HG03039 (cell line): ENCODE measurements around the gene BMAL1.

Experiments used
- ATAC-seq: cut with Tn5 transposase; IDR thresholded peaks from one replicate; pipeline ENCODE4 v1.9.1; 2021; ENCODE audit warnings: mild to moderate bottlenecking, moderate library complexity; ENCODE audit not compliant: unreplicated experiment

BMAL1 gene

GRCh38 chr11:13290221-13290980 is 12.8 kb downstream of the BMAL1 start:
- ATAC-seq: no peak

- no peak for ATAC-seq
Measured at GRCh38 chr11:13291361-13291760, 13.8 kb downstream of the BMAL1 start.

DNA sequence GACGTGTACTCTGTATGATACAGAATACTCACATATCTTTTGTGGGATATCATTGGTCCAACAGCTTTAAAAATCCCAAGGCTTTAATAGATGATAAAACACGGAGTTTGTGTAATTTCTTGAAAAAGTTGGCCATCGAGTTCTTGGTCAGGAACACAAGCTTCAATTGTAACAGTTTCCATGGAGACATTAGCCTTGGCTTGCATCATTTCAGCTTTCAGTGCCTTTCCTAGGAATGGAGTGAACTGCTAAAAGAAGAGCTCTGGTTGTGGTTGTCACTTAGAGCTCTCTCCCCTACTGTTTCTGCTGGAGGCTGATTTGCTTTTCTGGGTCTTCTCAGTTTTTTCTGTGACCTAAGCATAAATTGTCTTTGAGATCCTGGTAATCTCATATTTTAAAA is 14.2 kb downstream of the BMAL1 start:
- ATAC-seq: no peak

GRCh38 chr11:13292970-13293369 is 15.4 kb downstream of the BMAL1 start:
- no peak for ATAC-seq

DNA sequence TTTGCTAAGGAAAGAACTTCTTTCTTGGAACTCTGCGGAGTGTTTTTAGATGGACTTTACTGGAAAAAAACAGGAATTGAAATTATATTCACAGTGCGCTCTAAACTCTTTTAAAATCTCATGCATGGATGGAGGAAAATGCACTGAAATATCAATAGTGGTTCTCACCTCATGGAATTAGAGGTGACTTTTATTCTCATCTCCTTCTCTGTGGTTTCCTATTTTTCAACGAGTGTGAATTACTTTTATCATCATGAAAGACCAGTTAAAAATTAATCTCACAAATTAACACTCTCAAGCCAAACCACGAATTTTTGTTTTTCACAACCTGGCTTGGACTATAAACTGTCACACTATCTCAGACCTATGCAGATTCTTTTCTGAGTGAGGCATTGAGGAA is 16.6 kb downstream of the BMAL1 start:
- no peak for ATAC-seq

- ATAC-seq: no peak
Measured at GRCh38 chr11:13294771-13295579, 17.4 kb downstream of the BMAL1 start.

- ATAC-seq: no peak
Measured at GRCh38 chr11:13297308-13297916, 19.8 kb downstream of the BMAL1 start.

DNA sequence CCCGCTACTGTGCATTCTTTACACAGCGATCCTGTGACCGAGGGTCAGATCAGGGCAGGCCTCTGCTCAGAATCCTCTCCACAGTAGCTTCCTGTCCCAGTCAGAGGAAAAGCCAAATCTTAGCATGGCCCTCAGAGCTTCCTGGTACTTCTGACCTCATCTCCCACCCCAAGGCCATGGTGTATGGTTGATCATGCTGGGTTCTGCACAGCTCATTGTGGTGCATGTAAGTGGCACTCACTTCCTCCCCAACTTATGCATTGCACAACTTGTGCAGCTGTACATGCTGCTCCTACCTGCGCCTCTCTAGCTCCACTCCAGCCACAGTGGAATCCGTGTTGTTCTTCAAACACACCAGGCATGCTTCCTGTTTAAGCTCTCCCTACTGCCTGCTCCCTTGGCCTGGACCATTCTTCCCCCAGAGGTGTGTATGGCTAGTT is 20.3 kb downstream of the BMAL1 start:
- no peak for ATAC-seq

DNA sequence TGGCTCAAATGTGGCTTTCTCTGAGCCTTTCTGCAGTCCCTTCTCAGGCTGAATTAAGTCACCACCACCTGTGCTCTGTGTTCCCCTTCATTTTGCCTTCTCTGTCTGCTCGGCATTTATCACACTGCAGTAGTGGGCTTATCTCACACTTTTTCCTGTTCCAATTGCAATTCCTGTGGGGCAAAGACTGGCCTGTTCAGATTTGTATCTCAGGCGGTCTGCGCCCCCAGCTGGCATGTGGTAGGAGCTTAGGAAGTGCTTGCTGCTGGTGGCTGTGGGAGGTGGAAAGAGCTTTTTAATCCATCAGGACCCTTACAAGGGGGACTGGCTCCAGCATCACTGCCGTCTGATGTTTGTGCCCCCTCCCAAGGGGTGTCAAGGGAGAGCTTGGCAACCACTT is 21.2 kb downstream of the BMAL1 start:
- no peak for ATAC-seq

- no peak for ATAC-seq
Measured at GRCh38 chr11:13301522-13301921, 23.9 kb downstream of the BMAL1 start.

DNA sequence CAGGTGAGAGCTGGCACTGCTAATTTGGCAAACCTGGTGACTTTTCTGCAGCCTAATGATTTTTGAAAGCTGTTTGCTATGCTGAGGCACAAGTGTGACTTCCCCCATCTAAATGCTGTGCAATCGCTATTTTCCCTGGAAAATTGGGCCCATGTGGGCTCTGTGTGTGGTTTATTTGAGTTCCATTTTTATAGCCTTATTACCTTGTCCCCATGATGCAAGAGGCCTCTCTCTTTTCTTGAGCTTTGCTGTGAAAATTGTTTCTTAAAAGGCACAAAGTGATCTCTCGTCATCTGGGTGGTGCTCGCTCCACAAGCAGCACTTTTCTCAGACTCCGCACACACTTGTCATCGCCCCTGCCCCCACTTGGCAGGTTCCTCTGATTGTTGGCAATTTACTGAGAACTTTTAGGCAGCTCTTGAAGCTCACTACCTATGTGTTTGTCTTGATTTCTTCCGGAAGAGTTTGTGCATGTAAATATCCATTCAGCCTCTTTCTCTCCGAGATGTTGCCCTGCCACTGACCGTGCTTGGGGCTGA is 24.9 kb downstream of the BMAL1 start:
- no peak for ATAC-seq

DNA sequence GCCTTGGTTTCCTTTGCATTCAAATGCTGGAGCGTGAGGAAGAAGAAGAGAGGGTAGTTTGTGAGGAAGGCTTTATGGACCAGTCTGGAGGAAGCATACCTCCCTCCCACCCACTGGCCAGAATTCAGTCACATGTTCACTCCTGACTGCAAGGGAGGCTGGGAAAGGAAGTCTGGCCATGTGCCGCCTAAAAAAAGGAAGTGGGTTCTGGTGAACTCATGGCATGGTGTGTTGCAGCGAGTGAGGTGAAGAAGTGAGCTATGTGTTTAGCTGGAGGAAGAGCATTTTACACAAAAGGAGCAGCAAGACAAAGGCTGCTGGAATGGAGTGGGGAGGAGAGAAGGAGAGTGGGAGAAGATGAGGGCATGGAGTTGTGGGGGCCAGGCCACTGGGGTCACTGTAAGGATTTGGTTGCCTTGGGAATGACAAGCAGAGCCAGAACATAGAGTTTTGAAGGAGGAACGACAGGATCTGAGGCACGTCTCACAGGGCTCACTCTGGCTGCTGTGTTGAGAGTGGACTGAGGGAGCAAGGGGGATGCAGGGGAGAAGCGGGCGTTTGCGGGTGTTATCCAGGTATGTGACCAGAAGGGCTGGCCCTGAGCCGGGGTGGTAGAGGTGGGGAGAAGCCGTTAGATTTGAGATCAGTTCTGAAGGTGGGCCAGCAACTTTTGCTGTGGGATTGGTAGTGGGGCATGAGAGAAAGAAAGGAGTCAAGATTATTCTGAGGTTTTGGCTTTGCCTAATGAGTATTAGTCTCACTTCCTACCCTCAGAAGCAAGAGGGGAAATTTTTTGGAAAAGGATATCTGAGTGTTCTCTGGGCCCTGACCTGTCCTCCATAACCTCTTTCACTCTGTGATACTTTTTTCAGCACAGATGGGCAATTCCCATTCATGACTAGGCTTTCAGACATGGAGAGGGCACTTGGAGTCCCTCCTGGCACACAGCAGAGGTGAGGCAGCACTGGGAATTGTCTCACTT is 26.4 kb downstream of the BMAL1 start:
- no peak for ATAC-seq

DNA sequence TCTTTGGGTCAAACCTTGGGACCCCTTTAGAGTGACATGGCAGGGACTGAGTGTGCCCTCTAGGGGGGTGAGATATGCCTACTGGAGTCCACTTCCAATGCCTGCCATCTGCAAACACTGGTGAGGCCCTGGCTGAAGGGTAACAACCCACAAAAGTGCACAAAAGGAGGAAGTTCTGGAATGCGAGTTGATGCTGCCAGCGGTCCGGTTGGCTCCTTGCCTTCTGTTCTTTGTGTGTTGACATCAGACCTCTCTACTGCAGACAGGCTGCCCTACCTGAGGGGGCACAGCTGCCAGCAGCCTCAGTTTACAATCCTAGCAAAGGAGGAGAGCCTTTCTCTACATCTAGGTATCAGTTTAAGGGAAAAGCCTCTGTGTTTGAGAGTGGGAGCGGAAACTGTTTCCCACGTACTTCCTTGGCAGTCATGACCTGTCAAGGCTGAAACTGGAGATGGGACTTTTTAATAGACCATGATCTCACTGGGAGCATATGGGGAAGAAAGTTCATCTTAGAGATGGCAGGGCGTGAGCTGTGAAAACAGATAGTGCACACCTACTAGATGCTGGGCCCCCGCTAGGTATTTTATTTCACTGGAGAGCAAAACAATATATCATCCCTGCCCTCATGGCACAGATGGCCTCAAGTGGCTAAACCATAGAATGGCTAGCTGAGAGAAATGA is 27.2 kb downstream of the BMAL1 start:
- no peak for ATAC-seq

- ATAC-seq: no peak
Measured at GRCh38 chr11:13308704-13309103, 31.1 kb downstream of the BMAL1 start.

DNA sequence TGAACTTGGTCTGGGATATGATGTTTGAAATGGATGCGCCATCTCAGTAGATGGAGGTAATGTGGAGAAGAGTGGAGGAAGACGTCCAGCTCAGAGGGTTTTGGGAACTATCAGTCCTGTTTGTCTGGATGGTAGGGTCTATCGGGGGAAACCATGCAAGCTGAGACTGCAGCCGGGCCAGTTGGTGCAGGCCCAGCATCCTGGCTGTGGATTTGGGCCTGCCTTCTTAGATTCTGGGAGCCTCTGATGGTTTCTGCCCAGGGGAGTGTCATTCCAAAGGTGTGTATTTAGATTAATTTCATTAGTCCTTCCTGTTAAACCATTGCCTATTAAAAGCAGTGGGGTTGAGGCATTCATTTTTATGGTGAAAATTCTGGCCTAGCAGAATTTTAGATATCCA is 31.6 kb downstream of the BMAL1 start:
- ATAC-seq: no peak

- ATAC-seq: no peak
Measured at GRCh38 chr11:13310443-13310842, 32.9 kb downstream of the BMAL1 start.

- ATAC-seq: no peak
Measured at GRCh38 chr11:13311570-13311969, 34.0 kb downstream of the BMAL1 start.

- ATAC-seq: no peak
Measured at GRCh38 chr11:13313005-13313819, 35.6 kb downstream of the BMAL1 start.
